Astrocyte (in vitro differentiated cells and primary cell): ENCODE data around the gene ZNF385B. TPM values are rescaled to one million over a fixed set of nuclear protein-coding genes. Genes with fewer than 3 reads are reported as not detected.

Experiments used
- DNase-seq: peaks from one replicate; pipeline ENCODE4 v3.0.0-alpha.2; 2010; ENCODE audit warnings: low read depth
- FAIRE-seq: peaks from 2 replicates; lab custom pipeline; 2011; peaks lifted over from hg19 to GRCh38; lab: Jason Lieb, UNC
- H2AFZ ChIP-seq: 2 replicates; pipeline ENCODE4 v1.6.0; 2012; ENCODE audit warnings: low read depth, low read length, inconsistent platforms
- H3K27ac ChIP-seq: 2 replicates; pipeline ENCODE4 v1.5.1; 2011; ENCODE audit warnings: low read depth, low read length, inconsistent platforms
- H3K27me3 ChIP-seq: 2 replicates; pipeline ENCODE4 v1.6.0; 2011; ENCODE audit warnings: low read length, inconsistent platforms; ENCODE audit not compliant: insufficient read depth
- H3K36me3 ChIP-seq: 2 replicates; pipeline ENCODE4 v1.5.1; 2011; ENCODE audit warnings: low read length, inconsistent platforms; ENCODE audit not compliant: insufficient read depth
- H3K4me1 ChIP-seq: 2 replicates; pipeline ENCODE4 v1.5.1; 2011; ENCODE audit warnings: low read length, inconsistent platforms; ENCODE audit not compliant: insufficient read depth
- H3K4me2 ChIP-seq: 2 replicates; pipeline ENCODE4 v1.6.0; 2012; ENCODE audit warnings: low read length, inconsistent platforms
- H3K4me3 ChIP-seq: 2 replicates; pipeline ENCODE4 v1.5.1; 2011; ENCODE audit warnings: low read depth, mild to moderate bottlenecking, low read length, inconsistent platforms; ENCODE audit not compliant: insufficient read depth
- H3K79me2 ChIP-seq: 2 replicates; pipeline ENCODE4 v1.6.0; 2012; ENCODE audit warnings: mild to moderate bottlenecking, low read length, inconsistent platforms; ENCODE audit not compliant: insufficient read depth
- H3K9ac ChIP-seq: 2 replicates; pipeline ENCODE4 v1.6.0; 2012; ENCODE audit warnings: mild to moderate bottlenecking, low read length, inconsistent platforms
- H3K9me3 ChIP-seq: 2 replicates; pipeline ENCODE4 v1.5.1; 2012; ENCODE audit warnings: low read depth, mild to moderate bottlenecking, low read length, inconsistent platforms; ENCODE audit not compliant: insufficient read depth
- H4K20me1 ChIP-seq: 2 replicates; pipeline ENCODE4 v1.6.0; 2012; ENCODE audit warnings: low read length, inconsistent platforms; ENCODE audit not compliant: insufficient read depth
- H3K27ac Mint-ChIP-seq: one replicate; pipeline ENCODE4 v1.8.0; 2021; ENCODE audit warnings: mild to moderate bottlenecking, mixed read lengths; ENCODE audit not compliant: unreplicated experiment
- H3K27me3 Mint-ChIP-seq: one replicate; pipeline ENCODE4 v1.8.0; 2021; ENCODE audit warnings: low read depth, mixed read lengths; ENCODE audit not compliant: unreplicated experiment
- H3K36me3 Mint-ChIP-seq: one replicate; pipeline ENCODE4 v1.8.0; 2021; ENCODE audit warnings: low read depth, mixed read lengths; ENCODE audit not compliant: unreplicated experiment
- H3K4me1 Mint-ChIP-seq: one replicate; pipeline ENCODE4 v1.8.0; 2021; ENCODE audit warnings: low read depth, mixed read lengths; ENCODE audit not compliant: unreplicated experiment
- H3K4me3 Mint-ChIP-seq: one replicate; pipeline ENCODE4 v1.8.0; 2021; ENCODE audit warnings: mild to moderate bottlenecking, moderate library complexity, mixed read lengths; ENCODE audit not compliant: unreplicated experiment
- H3K9me3 Mint-ChIP-seq: one replicate; pipeline ENCODE4 v1.8.0; 2021; ENCODE audit warnings: mild to moderate bottlenecking, mixed read lengths; ENCODE audit not compliant: unreplicated experiment
- CTCF ChIP-seq: IDR thresholded peaks from 2 replicates; pipeline ENCODE4 v1.5.1; 2011; ENCODE audit warnings: low read depth, mild to moderate bottlenecking, inconsistent platforms, low read length, moderate library complexity; ENCODE audit not compliant: insufficient read depth
- EZH2 ChIP-seq: IDR thresholded peaks from 2 replicates; pipeline ENCODE4 v1.6.1; 2012; ENCODE audit warnings: mild to moderate bottlenecking, low read length, inconsistent platforms; ENCODE audit not compliant: insufficient read depth
- total RNA-seq: library from RNA; stranded (reverse); gene quantifications from 2 replicates; pipeline ENCODE4 v1.2.1, GENCODE V29; 2021

The ZNF385B gene
- total RNA-seq, 1 donor from 2014 or later, result 0.27 TPM

GRCh38 chr2:179790235-179791217 lies 70.9 kb downstream of the ZNF385B start:
- no peaks in the 10 kb centered on the region for H3K4me1 Mint-ChIP-seq
- Histone ChIP-seq H3K4me2 (no peak overlapping the region), H3K4me3 (no peak overlapping the region), H3K9me3 (no peaks in the 10 kb centered on the region), H3K79me2 (no peaks in the 10 kb centered on the region), H3K36me3 (no peaks in the 10 kb centered on the region), H3K27ac (no peak overlapping the region), H2AFZ (no peak overlapping the region), H4K20me1 (no peaks in the 10 kb centered on the region), H3K4me1 (no peaks in the 10 kb centered on the region), H3K27me3 (no peaks in the 10 kb centered on the region), H3K9ac (no peak overlapping the region)
- no peak overlapping the region for H3K27ac Mint-ChIP-seq
- no peaks in the 10 kb centered on the region for H3K36me3 Mint-ChIP-seq
- H3K4me3 Mint-ChIP-seq, result no peak overlapping the region
- FAIRE-seq (no peak), DNase-seq (no peak)
- no peaks in the 10 kb centered on the region for H3K27me3 Mint-ChIP-seq
- TF ChIP-seq CTCF, result no peak
- TF ChIP-seq EZH2, result no peak
- no peaks in the 10 kb centered on the region for H3K9me3 Mint-ChIP-seq

- H3K4me1 Mint-ChIP-seq, result no peaks in the 10 kb centered on the region
- H3K4me3 Mint-ChIP-seq, result no peak overlapping the region
- H3K4me1 ChIP-seq, result no peaks in the 10 kb centered on the region
- no peaks in the 10 kb centered on the region for H4K20me1 ChIP-seq
- no peak overlapping the region for H3K9ac ChIP-seq
- no peaks in the 10 kb centered on the region for H3K36me3 ChIP-seq
- H3K9me3 ChIP-seq, result no peaks in the 10 kb centered on the region
- H3K4me2 ChIP-seq, result no peak overlapping the region
- no peak overlapping the region for H3K4me3 ChIP-seq
- DNase-seq (no peak), FAIRE-seq (no peak)
- no peak overlapping the region for H3K27ac ChIP-seq
- H3K9me3 Mint-ChIP-seq, result no peaks in the 10 kb centered on the region
- no peak for TF ChIP-seq CTCF
- TF ChIP-seq EZH2, result no peak
- H3K27me3 ChIP-seq, result no peaks in the 10 kb centered on the region
- no peak overlapping the region for H2AFZ ChIP-seq
- no peaks in the 10 kb centered on the region for H3K79me2 ChIP-seq
- H3K27ac Mint-ChIP-seq, result no peak overlapping the region
- H3K36me3 Mint-ChIP-seq, result no peaks in the 10 kb centered on the region
- H3K27me3 Mint-ChIP-seq, result no peaks in the 10 kb centered on the region
Observed at GRCh38 chr2:179788104-179788503, 73.3 kb downstream of the ZNF385B start.

DNA sequence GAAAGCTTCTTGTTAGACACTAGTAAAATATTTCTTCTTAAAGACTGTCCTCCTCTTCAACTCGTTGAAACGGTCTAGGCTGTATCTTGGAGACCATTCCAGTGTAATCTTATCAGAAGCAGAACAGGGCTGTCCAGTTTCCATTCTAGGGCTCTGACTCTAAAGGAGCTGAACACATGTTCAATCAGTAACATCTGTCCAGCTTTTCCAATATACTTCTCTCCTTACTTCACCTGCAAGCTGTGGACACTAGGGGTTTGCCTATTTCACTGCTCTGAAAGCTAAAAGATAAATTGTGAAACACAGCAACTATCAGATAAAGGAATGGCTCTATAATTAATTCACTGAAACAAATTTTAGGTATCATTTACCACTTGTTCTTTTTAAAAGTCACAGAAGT lies 73.8 kb downstream of the ZNF385B start:
- Histone ChIP-seq H2AFZ (no peak overlapping the region), H3K9ac (no peak overlapping the region), H3K27me3 (no peaks in the 10 kb centered on the region), H3K4me3 (no peak overlapping the region), H3K27ac (no peak overlapping the region), H4K20me1 (no peaks in the 10 kb centered on the region), H3K36me3 (no peaks in the 10 kb centered on the region), H3K4me2 (no peak overlapping the region), H3K9me3 (no peaks in the 10 kb centered on the region), H3K4me1 (no peaks in the 10 kb centered on the region), H3K79me2 (no peaks in the 10 kb centered on the region)
- FAIRE-seq (no peak), DNase-seq (no peak)
- no peaks in the 10 kb centered on the region for H3K27me3 Mint-ChIP-seq
- TF ChIP-seq CTCF, result no peak
- no peak for TF ChIP-seq EZH2
- no peaks in the 10 kb centered on the region for H3K4me1 Mint-ChIP-seq
- no peaks in the 10 kb centered on the region for H3K36me3 Mint-ChIP-seq
- H3K9me3 Mint-ChIP-seq, result no peaks in the 10 kb centered on the region
- no peak overlapping the region for H3K27ac Mint-ChIP-seq
- H3K4me3 Mint-ChIP-seq, result no peak overlapping the region
